ENCODE results near the gene KDM4B. TPM values are rescaled to one million over a fixed set of nuclear protein-coding genes. Genes with fewer than 3 reads are reported as not detected.

Gene KDM4B
- total and polyA plus RNA-seq, 2 donors (not counting 1 experiment from before 2014, with no cell fraction given), result 75.5 to 205 TPM

DNA sequence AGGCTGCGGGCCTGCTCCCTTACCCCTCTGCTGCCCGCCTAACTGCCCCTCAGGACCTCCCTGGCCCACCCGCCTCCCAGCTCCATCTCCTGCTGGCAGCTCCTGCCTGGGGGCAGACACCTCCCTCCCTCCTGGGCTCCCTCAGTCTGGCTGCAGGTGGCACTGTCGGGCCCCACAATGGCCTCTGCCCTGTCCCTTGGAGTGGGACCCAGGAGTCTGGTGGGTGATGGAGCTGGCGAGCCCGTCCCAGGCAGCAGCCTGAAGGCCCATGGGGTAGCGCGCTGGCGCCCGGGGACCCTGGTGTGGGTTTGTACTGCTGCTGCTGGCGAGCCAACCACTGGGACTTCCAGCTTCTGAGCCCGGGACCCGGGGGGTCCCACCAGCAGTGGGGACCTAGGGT is 83.6 kb downstream of the KDM4B start:
- Histone ChIP-seq H3K27ac (ENCODE audit: low read length in 2 of 2) (no peak overlapping the region), H3K4me1 (ENCODE audit: control insufficient read depth in 2 of 2, insufficient read depth in 2 of 2, low read length in 2 of 2) (peaks cover 28 to 53% of the 10 kb centered on the region in 2 donors), H3K4me2 (replicated peaks; ENCODE audit: low read depth, low read length, poor library complexity, severe bottlenecking) (peak overlapping the region; percentile 46), H3K9me3 (ENCODE audit: control extremely low read depth in 1 of 3, control insufficient read depth in 2 of 3, insufficient read depth in 1 of 3, low read length in 2 of 3) (no peaks in the 10 kb centered on the region), H3K27me3 (replicated peaks in 1 of 4; ENCODE audit: control extremely low read depth in 1 of 4, control insufficient read depth in 3 of 4, insufficient read depth in 4 of 4, low read length in 3 of 4) (no peaks in the 10 kb centered on the region), H4K20me1 (ENCODE audit: control insufficient read depth, insufficient read depth, low read length, poor library complexity, severe bottlenecking) (peaks cover 40% of the 10 kb centered on the region), H3K36me3 (replicated peaks in 1 of 2; ENCODE audit: control extremely low read depth in 1 of 2, control insufficient read depth in 1 of 2, extremely low read depth in 1 of 2, insufficient read depth in 2 of 2, low read length in 1 of 2) (peaks cover 0 to 20% of the 10 kb centered on the region in 2 experiments), H2AFZ (ENCODE audit: insufficient read depth, low read depth, low read length, poor library complexity, severe bottlenecking) (no peak overlapping the region), H3K4me3 (ENCODE audit: control extremely low read depth in 1 of 5, extremely low read depth in 1 of 5, insufficient read depth in 1 of 5, low read depth in 2 of 5, low read length in 4 of 5) (no peak overlapping the region), H3K9ac (ENCODE audit: low read length) (no peak overlapping the region), H3K79me2 (ENCODE audit: control insufficient read depth, insufficient read depth, low read length) (peaks cover 38% of the 10 kb centered on the region)
- no peak for ATAC-seq (ENCODE audit: low read depth)
- Mint-ChIP-seq H3K27ac (no peak overlapping the region), H3K4me1 (peaks cover 32% of the 10 kb centered on the region), H3K4me3 (no peak overlapping the region), H3K27me3 (no peaks in the 10 kb centered on the region), H3K9me3 (ENCODE audit: insufficient read depth) (no peaks in the 10 kb centered on the region)
- CTCF ChIA-PET, result interaction anchor here (1.0 to 11.7 kb wide), 10 partner anchors 73 to 118 kb away, joined by 3 to 102 read pairs (median 9); partner anchors contain the start of gene KDM4B
- peak; percentile 46 for DNase-seq
- TF ChIP-seq, protein P1, sequence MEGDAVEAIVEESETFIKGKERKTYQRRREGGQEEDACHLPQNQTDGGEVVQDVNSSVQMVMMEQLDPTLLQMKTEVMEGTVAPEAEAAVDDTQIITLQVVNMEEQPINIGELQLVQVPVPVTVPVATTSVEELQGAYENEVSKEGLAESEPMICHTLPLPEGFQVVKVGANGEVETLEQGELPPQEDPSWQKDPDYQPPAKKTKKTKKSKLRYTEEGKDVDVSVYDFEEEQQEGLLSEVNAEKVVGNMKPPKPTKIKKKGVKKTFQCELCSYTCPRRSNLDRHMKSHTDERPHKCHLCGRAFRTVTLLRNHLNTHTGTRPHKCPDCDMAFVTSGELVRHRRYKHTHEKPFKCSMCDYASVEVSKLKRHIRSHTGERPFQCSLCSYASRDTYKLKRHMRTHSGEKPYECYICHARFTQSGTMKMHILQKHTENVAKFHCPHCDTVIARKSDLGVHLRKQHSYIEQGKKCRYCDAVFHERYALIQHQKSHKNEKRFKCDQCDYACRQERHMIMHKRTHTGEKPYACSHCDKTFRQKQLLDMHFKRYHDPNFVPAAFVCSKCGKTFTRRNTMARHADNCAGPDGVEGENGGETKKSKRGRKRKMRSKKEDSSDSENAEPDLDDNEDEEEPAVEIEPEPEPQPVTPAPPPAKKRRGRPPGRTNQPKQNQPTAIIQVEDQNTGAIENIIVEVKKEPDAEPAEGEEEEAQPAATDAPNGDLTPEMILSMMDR (IDR thresholded peaks at IDR 0.05), result peak; percentile 34
- no peak for TF ChIP-seq EZH2 (IDR thresholded peaks at IDR 0.05; ENCODE audit: borderline replicate concordance, insufficient read depth, low read depth, low read length, poor library complexity, severe bottlenecking)
- 93% methylated on average over 12 of the region's 13 CpGs for WGBS (ENCODE audit: insufficient coverage)
- POLR2A ChIA-PET, result interaction anchor here (0.6 to 1.8 kb wide), 3 partner anchors 76 to 100 kb away, joined by 3 to 10 read pairs (median 3); no protein-coding TSS in a partner anchor
- intact Hi-C loops (cut with micrococcal nuclease), result loop anchor here (5.0 kb wide), 1 partner anchor 80 kb away; no protein-coding TSS in a partner anchor

- Histone ChIP-seq H3K36me3 (replicated peaks in 1 of 2; ENCODE audit: control extremely low read depth in 1 of 2, control insufficient read depth in 1 of 2, extremely low read depth in 1 of 2, insufficient read depth in 2 of 2, low read length in 1 of 2) (peaks cover 0 to 18% of the 10 kb centered on the region in 2 experiments), H3K4me3 (ENCODE audit: control extremely low read depth in 1 of 5, extremely low read depth in 1 of 5, insufficient read depth in 1 of 5, low read depth in 2 of 5, low read length in 4 of 5) (no peak overlapping the region), H3K9me3 (ENCODE audit: control extremely low read depth in 1 of 3, control insufficient read depth in 2 of 3, insufficient read depth in 1 of 3, low read length in 2 of 3) (no peaks in the 10 kb centered on the region), H2AFZ (ENCODE audit: insufficient read depth, low read depth, low read length, poor library complexity, severe bottlenecking) (no peak overlapping the region), H3K4me2 (replicated peaks; ENCODE audit: low read depth, low read length, poor library complexity, severe bottlenecking) (peak overlapping the region; percentile 46), H3K4me1 (ENCODE audit: control insufficient read depth in 2 of 2, insufficient read depth in 2 of 2, low read length in 2 of 2) (peaks cover 28 to 52% of the 10 kb centered on the region in 2 donors), H3K9ac (ENCODE audit: low read length) (no peak overlapping the region), H3K27ac (ENCODE audit: low read length in 2 of 2) (peak overlapping the region in 1 of 2 donors; percentile 55), H3K79me2 (ENCODE audit: control insufficient read depth, insufficient read depth, low read length) (peaks cover 33% of the 10 kb centered on the region), H3K27me3 (replicated peaks in 1 of 4; ENCODE audit: control extremely low read depth in 1 of 4, control insufficient read depth in 3 of 4, insufficient read depth in 4 of 4, low read length in 3 of 4) (no peaks in the 10 kb centered on the region), H4K20me1 (ENCODE audit: control insufficient read depth, insufficient read depth, low read length, poor library complexity, severe bottlenecking) (peaks cover 35% of the 10 kb centered on the region)
- ATAC-seq (ENCODE audit: low read depth), result no peak
- POLR2A ChIA-PET, result interaction anchor here (0.6 to 1.8 kb wide), 3 partner anchors 76 to 100 kb away, joined by 3 to 10 read pairs (median 3); no protein-coding TSS in a partner anchor
- intact Hi-C loops (cut with micrococcal nuclease), result loop anchor here (5.0 kb wide), 1 partner anchor 79 kb away; no protein-coding TSS in a partner anchor
- peak overlapping the region; percentile 75 for H3K27ac Mint-ChIP-seq
- no peaks in the 10 kb centered on the region for H3K27me3 Mint-ChIP-seq
- WGBS (ENCODE audit: insufficient coverage), result 97% methylated on average over 15 of the region's 16 CpGs
- TF ChIP-seq EZH2 (IDR thresholded peaks at IDR 0.05; ENCODE audit: borderline replicate concordance, insufficient read depth, low read depth, low read length, poor library complexity, severe bottlenecking), result no peak
- TF ChIP-seq, protein P1 (IDR thresholded peaks at IDR 0.05), result no peak
- DNase-seq, result no peak
- H3K9me3 Mint-ChIP-seq (ENCODE audit: insufficient read depth), result no peaks in the 10 kb centered on the region
- H3K4me3 Mint-ChIP-seq, result no peak overlapping the region
- peaks cover 31% of the 10 kb centered on the region for H3K4me1 Mint-ChIP-seq
- CTCF ChIA-PET, result interaction anchor here (1.1 to 11.7 kb wide), 9 partner anchors 72 to 108 kb away, joined by 3 to 102 read pairs (median 10); partner anchors contain the start of gene KDM4B
These were observed 84.1 kb downstream of the KDM4B start for GRCh38 chr19:5052945-5053485.

All from B cell (primary cell).